Airway epithelial cell (primary cell): ENCODE results near the gene AIF1. TPM values are rescaled to one million over a fixed set of nuclear protein-coding genes. Genes with fewer than 3 reads are reported as not detected.

Experiments
- total RNA-seq: library from RNA; depleted of rRNA; stranded (reverse); fragments of >200 nt; gene quantifications from 2 replicates; pipeline ENCODE4 v1.2.3, GENCODE V29; 2015

AIF1 gene
- total RNA-seq = not detected in 2 replicates

DNA sequence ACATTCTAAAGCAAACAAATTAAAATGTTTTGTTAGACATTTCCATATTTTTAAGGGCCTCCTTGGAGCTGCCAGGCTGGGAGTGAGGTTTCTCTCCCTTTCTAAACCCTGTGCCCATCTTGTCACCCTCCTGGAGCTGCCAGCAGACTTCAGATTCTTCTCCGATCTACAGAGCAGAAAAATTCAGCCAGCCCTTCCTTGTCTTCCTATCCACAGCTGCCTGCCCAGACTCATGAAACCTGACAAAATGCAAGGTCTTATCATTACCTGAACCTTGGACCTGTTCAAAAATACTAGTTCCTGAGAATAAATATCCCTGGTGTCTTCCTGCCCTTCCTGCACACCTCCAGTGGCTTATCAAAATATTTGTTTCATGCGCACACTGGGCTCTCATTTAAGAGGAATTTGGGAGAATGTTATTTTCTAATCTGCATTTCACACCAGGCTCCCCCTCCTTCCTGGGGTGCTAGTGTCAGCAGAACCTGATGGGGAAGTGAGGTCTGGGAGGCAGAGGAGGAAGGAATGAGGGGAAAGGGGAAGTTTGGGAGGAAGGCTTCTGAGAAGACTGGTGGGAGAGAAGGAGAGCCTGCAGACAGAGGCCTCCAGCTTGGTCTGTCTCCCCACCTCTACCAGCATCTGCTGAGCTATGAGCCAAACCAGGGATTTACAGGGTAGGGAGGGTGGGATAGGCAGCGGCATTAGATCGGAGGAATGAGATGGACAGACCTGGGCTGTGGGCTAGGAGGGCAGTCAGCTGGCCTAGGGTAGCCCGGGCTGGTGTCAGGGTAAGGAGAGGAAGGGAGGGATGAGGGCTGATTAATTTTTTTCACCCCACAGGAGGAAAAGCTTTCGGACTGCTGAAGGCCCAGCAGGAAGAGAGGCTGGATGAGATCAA, at the start of gene AIF1:
AIF1 (plus strand) TSS at position 551 of the 895 bp plus-strand sequence; CDS start at position 647, 96 bp downstream.

GRCh38 chr6:31572041-31572911, 42.8 kb upstream of the AIF1 start, which contains the start of gene LTA:
TSS of gene LTA (plus strand) at chr6:31572289. CDS start at chr6:31572743, 454 bp downstream.

DNA sequence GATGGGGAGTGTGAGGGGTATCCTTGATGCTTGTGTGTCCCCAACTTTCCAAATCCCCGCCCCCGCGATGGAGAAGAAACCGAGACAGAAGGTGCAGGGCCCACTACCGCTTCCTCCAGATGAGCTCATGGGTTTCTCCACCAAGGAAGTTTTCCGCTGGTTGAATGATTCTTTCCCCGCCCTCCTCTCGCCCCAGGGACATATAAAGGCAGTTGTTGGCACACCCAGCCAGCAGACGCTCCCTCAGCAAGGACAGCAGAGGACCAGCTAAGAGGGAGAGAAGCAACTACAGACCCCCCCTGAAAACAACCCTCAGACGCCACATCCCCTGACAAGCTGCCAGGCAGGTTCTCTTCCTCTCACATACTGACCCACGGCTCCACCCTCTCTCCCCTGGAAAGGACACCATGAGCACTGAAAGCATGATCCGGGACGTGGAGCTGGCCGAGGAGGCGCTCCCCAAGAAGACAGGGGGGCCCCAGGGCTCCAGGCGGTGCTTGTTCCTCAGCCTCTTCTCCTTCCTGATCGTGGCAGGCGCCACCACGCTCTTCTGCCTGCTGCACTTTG, 39.6 kb upstream of the AIF1 start, which contains the start of gene TNF:
TNF (plus strand) TSS at position 231 of the 567 bp plus-strand sequence; CDS start at position 408, 177 bp downstream.

DNA sequence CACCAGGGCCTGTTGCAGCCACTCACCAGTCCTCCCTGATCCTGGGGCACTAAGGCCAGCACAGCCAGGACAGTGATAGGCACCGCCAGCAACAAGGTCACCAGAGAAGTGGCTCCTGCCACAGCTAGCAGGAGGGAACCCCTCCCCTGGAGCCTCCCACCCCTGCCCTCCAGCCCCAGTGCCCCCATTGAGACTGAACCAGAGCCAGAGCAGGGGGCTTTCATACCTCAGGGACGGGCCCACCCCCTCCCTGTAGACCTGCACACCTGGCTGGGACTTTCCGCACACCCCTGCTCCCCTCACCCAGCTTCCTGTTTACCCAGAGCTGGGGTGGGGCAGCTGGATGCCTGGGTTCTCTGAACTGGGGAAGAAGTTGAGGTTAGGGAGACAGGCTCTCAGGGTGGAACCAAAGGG, 32.8 kb upstream of the AIF1 start, which contains the start of gene LTB:
LTB (minus strand) TSS at position 195 of the 414 bp plus-strand sequence; CDS start at position 188, 7 bp downstream.

DNA sequence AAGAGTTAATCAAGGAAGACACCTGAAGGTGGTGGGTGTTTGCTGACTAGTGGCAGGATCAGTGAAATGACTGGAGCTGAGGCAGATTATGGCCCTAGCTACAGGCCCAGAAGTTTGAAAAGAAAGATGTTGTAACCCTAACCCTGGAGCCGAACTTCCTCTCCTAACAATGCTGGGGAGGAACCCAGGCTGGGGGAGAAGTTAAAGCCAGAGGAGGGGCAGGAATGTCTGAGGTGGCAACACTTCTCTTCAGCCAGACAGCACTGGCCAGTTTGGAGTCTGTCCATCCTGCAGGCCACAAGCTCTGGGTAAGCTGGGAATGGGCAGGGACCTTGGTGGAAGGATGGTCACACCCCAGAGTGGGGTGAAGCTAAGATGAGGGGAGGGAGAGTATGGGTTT, 29.0 kb upstream of the AIF1 start, which contains the start of gene LST1:
LST1 (plus strand) TSS at position 270 of the 400 bp plus-strand sequence. CDS start 1,023 bp downstream, outside the sequence.

GRCh38 chr6:31620586-31621319, 5.7 kb downstream of the AIF1 start, which contains the start of gene PRRC2A:
TSS of gene PRRC2A (plus strand) at chr6:31620715. CDS start at chr6:31622790, 2,075 bp downstream.

DNA sequence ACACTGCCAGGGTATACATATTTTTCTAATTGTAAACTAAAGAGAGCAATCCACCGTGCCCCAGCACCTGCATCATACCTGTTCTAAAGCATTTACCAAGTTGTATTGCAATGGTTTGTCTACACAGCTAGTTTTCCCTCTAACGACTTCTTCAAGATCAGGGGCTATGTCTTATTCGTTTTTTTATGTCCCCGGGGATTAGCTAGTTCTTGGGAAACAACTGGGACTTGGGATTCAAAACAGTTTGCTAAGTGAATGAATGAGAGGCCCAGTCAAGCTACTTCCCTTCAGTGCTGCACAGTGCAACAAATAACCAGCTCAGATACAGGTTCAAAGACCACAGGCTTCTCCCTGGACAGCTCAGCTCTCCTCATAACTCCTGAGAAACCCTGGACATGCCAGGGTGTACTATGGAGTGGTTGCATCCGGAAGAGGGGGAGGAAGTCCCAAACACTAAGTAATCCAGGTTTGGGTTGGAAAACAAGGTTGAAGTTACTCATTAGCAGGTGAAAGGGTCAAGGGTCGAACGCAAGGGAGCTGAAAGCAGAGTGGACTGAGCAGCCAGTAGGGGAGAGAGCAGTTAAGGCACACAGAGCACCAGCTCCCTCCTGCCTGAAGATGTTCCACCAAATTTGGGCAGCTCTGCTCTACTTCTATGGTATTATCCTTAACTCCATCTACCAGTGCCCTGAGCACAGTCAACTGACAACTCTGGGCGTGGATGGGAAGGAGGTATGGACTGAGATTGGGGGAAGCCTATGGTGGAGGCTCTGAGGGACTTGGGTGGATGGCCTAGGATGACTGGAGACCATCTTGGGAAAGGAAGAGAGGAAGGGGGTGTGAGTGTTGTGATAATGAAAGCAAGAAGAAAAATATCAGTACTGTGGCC, 40.6 kb downstream of the AIF1 start, which contains the start of gene APOM:
APOM (plus strand) TSS at position 546 of the 889 bp plus-strand sequence; CDS start at position 619, 73 bp downstream.

DNA sequence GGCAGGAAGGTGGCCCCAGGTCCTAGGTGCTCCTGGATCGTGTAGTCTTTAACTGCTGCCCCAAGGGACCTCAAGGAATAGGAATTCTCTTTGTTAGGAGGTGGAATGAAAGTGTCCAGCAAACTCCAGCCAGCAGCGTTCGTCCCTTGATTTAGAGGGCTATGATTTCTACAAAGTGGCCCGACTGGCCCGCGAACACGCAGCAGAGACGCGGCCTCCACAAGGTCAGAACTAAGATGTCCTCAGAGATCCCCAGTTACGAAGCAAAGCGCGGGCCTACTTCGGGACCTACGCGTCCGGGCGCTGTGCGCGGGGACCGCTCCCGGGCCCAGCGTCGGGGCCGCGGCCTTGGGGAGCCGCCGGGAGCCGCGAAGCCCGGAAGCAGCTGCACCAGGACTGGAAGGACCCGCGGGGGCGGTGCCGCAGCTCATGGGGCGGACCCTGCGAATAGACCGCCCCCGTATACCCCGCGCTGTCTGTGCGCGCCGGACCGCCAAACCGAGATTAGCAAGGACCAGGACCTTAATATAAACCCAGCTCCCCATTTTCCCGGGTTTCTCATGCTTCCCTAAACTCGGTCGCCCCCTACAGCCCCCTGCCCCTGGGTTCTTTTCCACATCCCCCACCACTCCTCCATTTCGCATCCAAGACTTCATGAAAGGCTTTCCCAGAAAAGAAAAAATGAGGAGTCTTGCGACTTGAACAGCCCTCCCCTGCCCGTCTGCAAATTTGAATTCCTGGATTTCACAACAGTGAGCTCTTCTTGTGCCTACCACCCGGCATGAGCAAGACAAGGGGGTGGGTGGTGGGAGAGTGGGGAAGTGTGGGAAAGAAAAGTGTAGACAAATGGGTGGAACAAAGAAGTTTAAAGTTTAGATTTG, 45.6 kb downstream of the AIF1 start, which contains the start of gene C6orf47:
C6orf47 (minus strand) TSS at position 398 of the 881 bp plus-strand sequence. CDS start 831 bp downstream, outside the sequence.

GRCh38 chr6:31664790-31665500, 49.9 kb downstream of the AIF1 start, which contains the start of gene GPANK1:
TSS of gene GPANK1 (minus strand) at chr6:31664997. CDS start at chr6:31664478, 519 bp downstream.

DNA sequence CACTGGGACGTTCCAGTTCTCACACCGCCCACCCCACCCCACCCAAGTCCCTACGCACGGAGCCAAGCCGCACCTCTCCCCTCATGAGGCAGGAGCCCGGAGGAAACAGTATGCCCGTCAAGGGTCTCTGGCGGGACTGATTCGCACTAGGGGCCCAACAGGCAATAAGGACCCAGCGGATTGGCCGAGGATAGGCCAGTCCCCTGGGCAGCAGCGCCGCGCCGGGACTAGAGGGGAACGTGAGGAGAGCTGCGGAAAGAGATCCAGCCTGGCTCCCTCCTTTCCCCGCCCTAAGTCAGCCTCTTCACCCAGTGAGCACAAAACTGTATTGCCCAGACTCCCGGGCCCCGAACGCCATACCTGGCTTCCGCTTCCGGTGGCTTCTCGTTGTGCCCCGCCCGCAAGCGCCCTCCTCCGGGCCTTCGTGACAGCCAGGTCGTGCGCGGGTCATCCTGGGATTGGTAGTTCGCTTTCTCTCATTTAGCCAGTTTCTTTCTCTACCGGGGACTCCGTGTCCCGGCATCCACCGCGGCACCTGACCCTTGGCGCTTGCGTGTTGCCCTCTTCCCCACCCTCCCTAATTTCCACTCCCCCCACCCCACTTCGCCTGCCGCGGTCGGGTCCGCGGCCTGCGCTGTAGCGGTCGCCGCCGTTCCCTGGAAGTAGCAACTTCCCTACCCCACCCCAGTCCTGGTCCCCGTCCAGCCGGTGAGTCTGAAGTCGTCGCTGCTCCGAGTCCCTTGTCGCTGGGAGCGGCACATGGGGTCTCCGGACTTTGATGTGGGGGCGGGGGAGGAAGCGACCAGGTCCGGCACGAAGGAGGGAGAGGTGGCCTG, 50.7 kb downstream of the AIF1 start, which contains the start of gene CSNK2B:
CSNK2B (plus strand) TSS at position 580 of the 836 bp plus-strand sequence. CDS start 752 bp downstream, outside the sequence.

Other genes with a start within 250 kb of the AIF1 start
- gene MICA, start 211.6 kb upstream of the AIF1 start, total RNA-seq = 28.6 and 29.3 TPM in 2 replicates
- 5.2 and 9.3 TPM in 2 replicates for gene MICB, start 117.1 kb upstream of the AIF1 start, total RNA-seq
- gene MCCD1, start 86.3 kb upstream of the AIF1 start, total RNA-seq = not detected in 2 replicates
- 291 and 399 TPM in 2 replicates for gene DDX39B, start 73.2 kb upstream of the AIF1 start, total RNA-seq
- 0.19 and 0.28 TPM in 2 replicates for gene ATP6V1G2, start 68.6 kb upstream of the AIF1 start, total RNA-seq
- gene NFKBIL1, start 67.6 kb upstream of the AIF1 start, total RNA-seq = 16.3 and 17.6 TPM in 2 replicates
- gene LTA, start 42.9 kb upstream of the AIF1 start, total RNA-seq = not detected in 2 replicates
- 0.23 and 0.28 TPM in 2 replicates for gene TNF, start 39.7 kb upstream of the AIF1 start, total RNA-seq
- 0.85 and 1.5 TPM in 2 replicates for gene LTB, start 32.8 kb upstream of the AIF1 start, total RNA-seq
- not detected in 2 replicates for gene LST1, start 29.0 kb upstream of the AIF1 start, total RNA-seq
- gene NCR3, start 22.2 kb upstream of the AIF1 start, total RNA-seq = not detected in 2 replicates
- 63.4 and 119 TPM in 2 replicates for gene PRRC2A, start 5.5 kb downstream of the AIF1 start, total RNA-seq
- gene BAG6, start 37.4 kb downstream of the AIF1 start, total RNA-seq = 200 and 272 TPM in 2 replicates
- 2.3 and 3.9 TPM in 2 replicates for gene APOM, start 40.7 kb downstream of the AIF1 start, total RNA-seq
- gene C6orf47, start 45.5 kb downstream of the AIF1 start, total RNA-seq = 17.0 and 18.1 TPM in 2 replicates
- 14.5 and 14.7 TPM in 2 replicates for gene GPANK1, start 49.8 kb downstream of the AIF1 start, total RNA-seq
- gene CSNK2B, start 50.8 kb downstream of the AIF1 start, total RNA-seq = 236 and 271 TPM in 2 replicates
- gene LY6G5B, start 54.7 kb downstream of the AIF1 start, total RNA-seq = 0.60 and 2.1 TPM in 2 replicates
- gene LY6G5C, start 65.8 kb downstream of the AIF1 start, total RNA-seq = 0.42 and 0.79 TPM in 2 replicates
- gene ABHD16A, start 88.1 kb downstream of the AIF1 start, total RNA-seq = 26.8 and 31.6 TPM in 2 replicates
- gene LY6G6F, start 91.6 kb downstream of the AIF1 start, total RNA-seq = not detected in 2 replicates
- gene LY6G6D, start 100.1 kb downstream of the AIF1 start, total RNA-seq = not detected in 2 replicates
- gene LY6G6C, start 106.5 kb downstream of the AIF1 start, total RNA-seq = 1.5 and 3.7 TPM in 2 replicates
- gene MPIG6B, start 108.1 kb downstream of the AIF1 start, total RNA-seq = 0.49 TPM in 1 of 2 replicates, not detected in the other
- gene DDAH2, start 114.1 kb downstream of the AIF1 start, total RNA-seq = 28.1 and 43.2 TPM in 2 replicates
- gene CLIC1, start 121.3 kb downstream of the AIF1 start, total RNA-seq = 445 and 657 TPM in 2 replicates
- gene MSH5, start 124.8 kb downstream of the AIF1 start, total RNA-seq = 10.5 and 12.6 TPM in 2 replicates
- 0.63 and 2.0 TPM in 2 replicates for gene SAPCD1, start 147.4 kb downstream of the AIF1 start, total RNA-seq
- gene VWA7, start 162.1 kb downstream of the AIF1 start, total RNA-seq = 1.6 and 2.8 TPM in 2 replicates
- gene VARS1, start 180.5 kb downstream of the AIF1 start, total RNA-seq = 109 and 115 TPM in 2 replicates
- 73.8 and 83.4 TPM in 2 replicates for gene LSM2, start 191.7 kb downstream of the AIF1 start, total RNA-seq
- gene HSPA1L, start 200.0 kb downstream of the AIF1 start, total RNA-seq = 0.14 and 0.21 TPM in 2 replicates
- 85.4 and 93.2 TPM in 2 replicates for gene HSPA1A, start 200.3 kb downstream of the AIF1 start, total RNA-seq
- 172 and 180 TPM in 2 replicates for gene HSPA1B, start 212.5 kb downstream of the AIF1 start, total RNA-seq
- 34.1 and 39.3 TPM in 2 replicates for gene NEU1, start 247.6 kb downstream of the AIF1 start, total RNA-seq